Nephron (organoid): ENCODE data around the gene EIF4A2.

ENCODE experiments used
- H3K27ac Mint-ChIP-seq, 3 experiments: 2 replicates each; pipeline ENCODE4 v1.8.0; 2020; ENCODE audit warnings: mixed read lengths in 3 of 3, mild to moderate bottlenecking in 2 of 3, moderate library complexity in 1 of 3
- H3K27me3 Mint-ChIP-seq: 2 replicates; pipeline ENCODE4 v1.8.0; 2021; ENCODE audit warnings: low read depth, mild to moderate bottlenecking, moderate library complexity, mixed read lengths
- H3K36me3 Mint-ChIP-seq: 2 replicates; pipeline ENCODE4 v1.8.0; 2020; ENCODE audit warnings: low read depth, mixed read lengths
- H3K4me1 Mint-ChIP-seq: 2 replicates; pipeline ENCODE4 v1.8.0; 2020; ENCODE audit warnings: mixed read lengths
- H3K4me3 Mint-ChIP-seq, 3 experiments: 2 replicates each; pipeline ENCODE4 v1.8.0; 2020; ENCODE audit warnings: mild to moderate bottlenecking in 3 of 3, mixed read lengths in 3 of 3, moderate library complexity in 2 of 3
- H3K9me3 Mint-ChIP-seq: 2 replicates; pipeline ENCODE4 v1.8.0; 2020; ENCODE audit warnings: mixed read lengths
- TF ChIP-seq, protein P1 (sequence below), 3 experiments: fragments of 200-600 bp; sonication (generic); IDR thresholded peaks; one replicate each; pipeline ENCODE4 v1.5.0; 2021; ENCODE audit warnings: antibody characterized with exemption in 3 of 3; ENCODE audit not compliant: unreplicated experiment in 3 of 3

The EIF4A2 gene

DNA sequence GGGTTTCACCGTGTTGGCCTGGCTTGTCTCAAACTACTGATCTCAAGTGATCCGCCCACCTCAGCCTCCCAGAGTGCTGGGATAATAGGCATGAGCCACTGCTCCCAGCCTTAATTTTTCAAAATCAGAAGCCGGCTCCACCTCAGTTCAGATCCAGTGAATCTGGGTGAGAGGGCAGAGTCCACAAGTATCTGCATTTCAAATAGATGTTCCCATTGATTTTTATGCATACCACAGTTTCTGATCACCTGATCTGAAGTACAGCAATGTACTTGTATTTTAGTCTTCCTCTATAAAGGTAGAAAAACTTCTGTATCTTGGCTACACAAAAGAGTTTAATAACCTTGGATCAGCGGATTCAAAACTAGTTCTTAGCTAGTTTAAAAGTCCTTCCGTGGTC lies 4.2 kb upstream of the EIF4A2 start:
- H3K27ac Mint-ChIP-seq = no peak overlapping the region
- H3K4me3 Mint-ChIP-seq = no peak overlapping the region
- TF ChIP-seq, protein P1, sequence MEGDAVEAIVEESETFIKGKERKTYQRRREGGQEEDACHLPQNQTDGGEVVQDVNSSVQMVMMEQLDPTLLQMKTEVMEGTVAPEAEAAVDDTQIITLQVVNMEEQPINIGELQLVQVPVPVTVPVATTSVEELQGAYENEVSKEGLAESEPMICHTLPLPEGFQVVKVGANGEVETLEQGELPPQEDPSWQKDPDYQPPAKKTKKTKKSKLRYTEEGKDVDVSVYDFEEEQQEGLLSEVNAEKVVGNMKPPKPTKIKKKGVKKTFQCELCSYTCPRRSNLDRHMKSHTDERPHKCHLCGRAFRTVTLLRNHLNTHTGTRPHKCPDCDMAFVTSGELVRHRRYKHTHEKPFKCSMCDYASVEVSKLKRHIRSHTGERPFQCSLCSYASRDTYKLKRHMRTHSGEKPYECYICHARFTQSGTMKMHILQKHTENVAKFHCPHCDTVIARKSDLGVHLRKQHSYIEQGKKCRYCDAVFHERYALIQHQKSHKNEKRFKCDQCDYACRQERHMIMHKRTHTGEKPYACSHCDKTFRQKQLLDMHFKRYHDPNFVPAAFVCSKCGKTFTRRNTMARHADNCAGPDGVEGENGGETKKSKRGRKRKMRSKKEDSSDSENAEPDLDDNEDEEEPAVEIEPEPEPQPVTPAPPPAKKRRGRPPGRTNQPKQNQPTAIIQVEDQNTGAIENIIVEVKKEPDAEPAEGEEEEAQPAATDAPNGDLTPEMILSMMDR (IDR thresholded peaks at IDR 0.05; ENCODE audit: unreplicated experiment in 3 of 3) = no peak
- peaks cover 14% of the 10 kb centered on the region for H3K27me3 Mint-ChIP-seq
- H3K36me3 Mint-ChIP-seq = peaks cover 8% of the 10 kb centered on the region
- H3K9me3 Mint-ChIP-seq = no peaks in the 10 kb centered on the region
- H3K4me1 Mint-ChIP-seq = peaks cover 2% of the 10 kb centered on the region

DNA sequence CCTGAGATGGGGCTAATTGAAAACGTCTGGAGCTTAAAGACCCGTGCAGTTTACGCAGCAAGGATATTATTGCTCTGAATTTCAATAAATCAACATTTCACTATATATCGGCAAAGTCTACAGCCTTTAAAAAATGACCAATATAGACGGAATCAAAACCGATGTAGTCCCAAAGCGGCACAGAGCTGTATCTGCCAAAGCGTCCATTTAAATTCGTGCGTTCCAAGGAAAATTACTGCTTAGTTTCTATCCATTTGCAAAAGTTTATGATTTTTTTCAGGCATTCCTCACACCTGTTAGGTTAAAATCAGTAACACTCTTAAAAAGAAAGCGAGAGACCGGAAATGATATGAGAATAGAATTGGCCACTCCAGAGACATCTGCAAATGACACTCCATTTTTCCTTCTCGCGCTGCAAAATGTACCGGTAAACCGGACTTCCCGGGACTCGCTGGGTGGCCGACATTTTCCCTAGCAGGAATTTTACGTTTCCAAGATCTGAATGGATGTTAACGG lies 777 bp upstream of the EIF4A2 start:
- H3K9me3 Mint-ChIP-seq = no peaks in the 10 kb centered on the region
- H3K36me3 Mint-ChIP-seq = peaks cover 39% of the 10 kb centered on the region
- H3K27me3 Mint-ChIP-seq = no peaks in the 10 kb centered on the region
- TF ChIP-seq, protein P1 (IDR thresholded peaks at IDR 0.05; ENCODE audit: unreplicated experiment in 3 of 3) = no peak
- H3K4me1 Mint-ChIP-seq = peaks cover 26% of the 10 kb centered on the region
- H3K27ac Mint-ChIP-seq = peak overlapping the region; percentile 98 to 100 (median 99)
- peak overlapping the region; percentile 95 to 98 (median 98) for H3K4me3 Mint-ChIP-seq

DNA sequence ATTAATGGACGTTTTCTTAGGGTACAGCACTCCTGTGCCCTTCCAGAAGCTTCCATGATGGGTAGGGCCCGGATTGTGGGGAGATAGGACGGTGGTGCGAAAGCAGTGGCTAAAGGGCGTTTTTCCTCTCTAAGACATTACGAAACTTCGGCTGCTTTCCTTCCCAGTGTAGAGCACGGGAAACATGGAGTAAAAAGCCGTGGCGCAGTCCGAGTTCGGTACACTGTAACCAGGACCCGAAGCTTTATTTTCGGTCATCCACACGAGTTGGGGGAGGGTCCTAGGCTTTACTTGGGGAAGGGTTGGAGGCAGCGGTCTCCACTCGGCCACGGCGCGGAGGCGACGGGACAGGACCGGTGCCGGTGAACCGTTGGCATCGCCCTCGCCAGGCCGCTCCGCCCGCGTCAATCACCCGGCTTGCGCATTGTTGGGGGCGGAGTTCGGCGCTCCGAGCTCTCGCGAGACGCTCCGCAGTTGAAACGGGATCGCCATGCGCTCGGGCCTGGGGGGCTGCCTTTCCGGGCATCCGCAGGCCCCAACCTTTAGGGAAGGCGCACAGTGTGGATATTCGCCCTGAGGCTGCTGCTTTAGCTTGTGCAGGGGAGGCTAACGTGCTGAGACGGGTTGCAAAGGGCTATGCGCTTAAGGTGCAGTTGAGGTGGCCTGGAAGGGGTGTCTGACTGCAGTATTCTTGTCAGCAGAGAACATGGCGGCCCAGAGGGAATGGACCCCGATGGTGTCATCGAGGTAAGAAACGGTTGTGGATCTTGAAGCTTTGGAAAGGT lies 546 bp downstream of the EIF4A2 start:
- Mint-ChIP-seq H3K27me3 (no peaks in the 10 kb centered on the region), H3K9me3 (no peaks in the 10 kb centered on the region), H3K4me1 (peaks cover 34% of the 10 kb centered on the region), H3K27ac (peak overlapping the region; percentile 98 to 100 (median 99)), H3K36me3 (peaks cover 53% of the 10 kb centered on the region), H3K4me3 (peak overlapping the region; percentile 95 to 98 (median 98))
- TF ChIP-seq, protein P1 (IDR thresholded peaks at IDR 0.05; ENCODE audit: unreplicated experiment in 3 of 3) = no peak

DNA sequence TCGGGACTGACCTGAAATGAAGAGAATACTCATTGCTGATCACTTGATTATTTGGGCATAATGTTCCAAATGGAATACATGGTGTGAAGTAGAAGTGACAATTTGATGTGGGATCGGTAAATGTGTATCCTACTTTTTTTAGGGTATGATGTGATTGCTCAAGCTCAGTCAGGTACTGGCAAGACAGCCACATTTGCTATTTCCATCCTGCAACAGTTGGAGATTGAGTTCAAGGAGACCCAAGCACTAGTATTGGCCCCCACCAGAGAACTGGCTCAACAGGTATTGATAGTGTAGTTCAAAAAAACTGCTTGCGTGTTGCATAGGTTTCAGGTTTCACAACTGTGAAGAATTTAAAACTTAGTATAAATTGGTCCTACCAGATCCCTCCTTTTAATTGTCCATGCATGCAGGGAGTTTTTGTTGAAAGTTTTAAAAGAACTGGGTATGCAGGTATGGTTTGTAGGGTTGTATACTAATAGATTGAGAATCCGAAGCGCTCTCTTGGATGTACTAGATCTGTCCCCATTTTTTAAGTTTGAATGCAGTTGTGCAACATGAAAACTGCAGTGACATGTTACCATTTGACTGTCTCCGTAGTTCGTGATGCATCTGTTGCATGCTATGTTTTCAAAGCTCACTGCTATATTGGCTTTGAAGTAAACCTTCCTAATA lies 1.6 kb downstream of the EIF4A2 start:
- Mint-ChIP-seq H3K4me1 (peaks cover 34% of the 10 kb centered on the region), H3K4me3 (peak overlapping the region; percentile 95 to 98 (median 98)), H3K9me3 (no peaks in the 10 kb centered on the region), H3K27me3 (no peaks in the 10 kb centered on the region), H3K36me3 (peaks cover 60% of the 10 kb centered on the region), H3K27ac (peak overlapping the region; percentile 98 to 100 (median 99))
- TF ChIP-seq, protein P1 (IDR thresholded peaks at IDR 0.05; ENCODE audit: unreplicated experiment in 3 of 3) = no peak

DNA sequence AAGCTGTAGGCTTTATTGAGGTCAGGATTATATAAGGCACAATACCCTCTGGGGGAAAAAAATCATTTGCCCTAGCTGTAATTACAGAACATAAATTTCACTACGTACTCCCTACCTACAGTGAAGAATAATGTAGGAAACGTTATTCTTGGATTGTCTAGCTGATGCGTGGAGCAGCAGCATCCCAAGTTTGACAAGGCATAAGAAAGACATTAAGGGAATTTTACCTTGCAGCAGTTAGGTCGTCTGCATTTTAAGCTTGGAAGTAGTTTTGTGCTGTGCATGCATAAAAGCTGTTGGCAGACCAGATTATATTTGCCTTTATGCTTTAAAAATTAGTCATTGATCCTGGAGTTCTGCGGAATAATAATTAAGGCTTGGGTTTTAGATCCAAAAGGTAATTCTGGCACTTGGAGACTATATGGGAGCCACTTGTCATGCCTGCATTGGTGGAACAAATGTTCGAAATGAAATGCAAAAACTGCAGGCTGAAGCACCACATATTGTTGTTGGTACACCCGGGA lies 2.2 kb downstream of the EIF4A2 start:
- Mint-ChIP-seq H3K4me3 (peak overlapping the region; percentile 95 to 98 (median 98)), H3K27ac (peak overlapping the region; percentile 98 to 100 (median 99)), H3K9me3 (no peaks in the 10 kb centered on the region), H3K4me1 (peaks cover 34% of the 10 kb centered on the region), H3K36me3 (peaks cover 65% of the 10 kb centered on the region), H3K27me3 (no peaks in the 10 kb centered on the region)
- TF ChIP-seq, protein P1 (IDR thresholded peaks at IDR 0.05; ENCODE audit: unreplicated experiment in 3 of 3) = no peak
